Stimulated activated CD8-positive, alpha-beta memory T cell treated with anti-CD3 and anti-CD28 coated beads, Interleukin-4, amount 100 ng/mL, for 48 hours (primary cell): ENCODE measurements around the gene ZDBF2.
"Not testable (repeated sequence)": the region's sequence is repeated elsewhere in the genome, so short reads cannot be mapped to it uniquely, and the experiment has no call there.

Experiments used
- DNase-seq: peaks from one replicate; pipeline ENCODE4 v3.0.0-alpha.2; 2020

The ZDBF2 gene

DNA sequence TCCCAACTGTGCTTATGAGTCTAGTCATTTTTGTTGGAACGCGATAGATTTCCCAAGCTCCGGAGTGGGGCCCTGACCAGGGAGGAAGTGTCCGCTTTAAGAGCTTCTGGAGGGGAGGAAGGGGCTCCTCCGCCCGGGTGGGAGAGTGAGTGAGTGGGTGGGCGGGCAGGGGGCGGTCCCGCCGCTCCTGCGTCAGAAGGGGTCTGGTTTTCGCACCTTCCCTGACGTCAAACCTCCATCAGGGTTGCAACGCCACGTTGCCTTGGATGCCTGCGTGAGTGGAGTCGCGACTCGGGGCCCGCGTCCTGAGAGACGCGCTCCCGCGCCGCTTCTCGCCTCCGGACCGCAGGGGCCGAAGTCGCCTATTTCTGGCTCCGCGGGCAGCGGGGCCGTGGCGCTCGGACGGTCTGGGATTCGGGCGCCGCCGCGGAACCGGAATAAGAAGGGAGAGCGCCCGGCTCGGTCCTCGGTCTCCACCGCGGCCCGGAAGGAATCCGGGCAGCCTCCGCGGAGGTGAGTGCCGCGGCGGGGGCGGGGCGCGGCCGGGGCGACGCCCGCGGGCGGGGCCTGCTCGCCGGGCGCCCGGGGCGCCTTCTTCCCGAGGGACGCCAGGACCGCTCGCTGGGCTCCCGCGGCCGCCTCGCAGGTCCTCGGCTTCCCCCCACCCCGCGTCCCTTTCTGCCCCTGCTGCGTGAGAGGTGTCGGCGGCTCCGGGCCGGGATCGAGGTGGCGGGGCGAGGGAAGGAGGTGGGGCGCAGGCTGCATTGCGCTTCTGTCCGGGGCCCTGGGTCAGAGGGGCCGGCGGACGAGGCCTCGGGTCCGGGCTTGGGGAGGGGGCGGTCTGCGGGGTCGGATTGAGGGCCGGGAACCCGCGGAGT, at the start of gene ZDBF2:
ZDBF2 (plus strand) TSS at position 230 of the 878 bp plus-strand sequence. CDS start 7,187 bp downstream, outside the sequence.
- peak; percentile 58 for DNase-seq

DNA sequence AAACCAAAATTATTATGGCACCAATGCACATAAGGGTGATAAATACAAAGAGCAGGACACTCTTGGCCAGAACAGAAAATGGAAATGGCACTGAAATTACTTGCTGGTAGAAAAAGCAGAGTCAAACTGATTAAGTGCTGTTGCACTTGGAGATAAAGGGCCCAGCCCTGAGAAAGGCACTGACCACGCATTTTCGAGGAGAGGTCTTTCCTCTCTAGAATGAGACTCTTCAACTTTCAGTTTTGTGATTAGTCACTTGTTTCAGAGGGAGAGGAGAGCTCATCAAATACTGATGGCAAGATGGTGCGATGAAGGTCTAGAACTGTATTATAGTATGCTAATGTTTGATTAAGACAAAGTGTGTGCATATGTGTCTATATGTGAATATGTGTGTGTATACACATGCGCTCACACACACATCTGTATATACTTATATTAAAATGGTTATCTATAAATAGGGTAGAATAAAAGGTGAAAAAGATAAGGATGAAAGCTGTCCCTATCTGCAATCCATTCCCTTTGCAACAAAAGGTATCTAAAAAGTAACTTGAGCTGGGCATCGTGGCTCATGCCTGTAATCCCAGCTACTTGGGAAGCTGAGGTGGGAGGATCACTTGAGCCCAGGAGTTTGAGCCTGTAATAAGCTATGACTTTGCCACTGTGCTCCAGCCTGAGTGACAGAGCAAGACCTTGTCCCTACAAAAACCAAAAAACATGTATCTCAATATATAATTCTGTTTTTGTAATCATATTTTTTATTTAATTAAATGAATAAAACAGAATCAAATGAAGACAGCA, 48.8 kb upstream of the ZDBF2 start:
- DNase-seq = no peak

GRCh38 chr2:206228636-206229035, 45.8 kb upstream of the ZDBF2 start:
- DNase-seq = not testable (repeated sequence)

GRCh38 chr2:206229642-206230041, 44.8 kb upstream of the ZDBF2 start:
- DNase-seq = no peak

GRCh38 chr2:206230060-206230762, 44.3 kb upstream of the ZDBF2 start:
- no peak for DNase-seq

DNA sequence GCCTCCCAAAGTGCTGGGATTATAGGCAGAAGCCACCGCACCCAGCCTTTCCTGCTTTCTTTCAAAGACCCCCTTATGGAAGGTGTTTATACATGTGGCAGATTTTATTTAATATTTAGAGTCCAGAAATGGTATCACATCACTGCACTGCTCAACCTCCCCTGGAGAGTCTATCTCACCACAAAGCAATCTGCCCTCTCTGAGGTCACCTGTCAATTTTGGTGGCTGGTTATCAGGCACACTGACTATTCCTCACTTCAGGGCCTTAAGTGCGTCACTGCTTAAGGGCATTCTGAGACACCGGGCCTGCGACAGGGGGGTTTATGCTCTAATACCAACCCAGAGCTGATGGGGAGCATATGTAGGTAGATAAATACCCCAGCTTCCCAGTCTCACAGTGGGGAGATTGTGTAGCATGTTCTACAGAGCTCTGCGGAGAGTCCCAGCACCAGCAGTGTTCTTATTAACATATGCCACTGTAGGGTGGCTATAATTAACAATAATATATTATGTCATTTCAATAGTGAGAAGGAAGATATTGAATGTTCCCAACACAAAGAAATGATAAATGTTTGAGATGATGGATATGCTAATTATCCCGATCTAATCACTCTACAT, 42.7 kb upstream of the ZDBF2 start:
- no peak for DNase-seq

DNA sequence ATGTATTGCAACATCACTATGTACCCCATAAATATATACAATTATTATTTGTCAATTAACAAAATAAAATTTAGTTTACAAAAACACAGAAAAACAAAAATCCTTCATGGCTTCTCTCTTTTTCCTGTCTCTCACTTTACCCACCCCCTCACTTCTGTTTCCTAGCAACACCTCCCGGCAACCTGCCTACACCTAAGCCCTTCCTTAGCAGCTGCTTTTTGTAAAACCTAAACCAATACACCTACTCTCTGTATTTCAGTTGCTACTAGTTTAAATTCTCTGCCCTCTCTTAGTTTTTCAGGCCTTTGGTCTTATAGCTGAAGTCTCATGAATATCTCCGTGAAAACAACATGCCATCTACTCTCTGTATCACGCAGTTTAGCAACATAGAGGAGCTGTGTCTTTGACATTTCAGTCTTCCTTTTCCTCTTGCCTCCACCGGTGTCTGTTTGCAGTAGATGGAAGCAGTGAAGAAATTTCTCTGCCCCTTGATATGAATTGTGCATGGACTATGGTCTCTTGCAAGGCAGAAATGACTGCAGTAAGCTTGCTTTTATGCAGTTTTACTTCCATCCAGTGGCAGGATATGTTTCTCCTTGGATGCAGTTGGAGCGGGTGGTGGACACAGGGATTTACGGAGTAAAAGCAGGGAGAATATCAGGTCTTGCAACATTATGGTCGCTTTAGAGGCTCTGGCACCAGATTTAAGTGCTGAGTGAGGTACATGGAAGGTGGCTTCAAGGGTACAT, 42.0 kb upstream of the ZDBF2 start:
- no peak for DNase-seq

GRCh38 chr2:206239157-206239556, 35.3 kb upstream of the ZDBF2 start:
- no peak for DNase-seq

- DNase-seq = no peak
Observed at GRCh38 chr2:206240327-206240726, 34.1 kb upstream of the ZDBF2 start.

GRCh38 chr2:206241736-206242135, 32.7 kb upstream of the ZDBF2 start:
- no peak for DNase-seq

DNA sequence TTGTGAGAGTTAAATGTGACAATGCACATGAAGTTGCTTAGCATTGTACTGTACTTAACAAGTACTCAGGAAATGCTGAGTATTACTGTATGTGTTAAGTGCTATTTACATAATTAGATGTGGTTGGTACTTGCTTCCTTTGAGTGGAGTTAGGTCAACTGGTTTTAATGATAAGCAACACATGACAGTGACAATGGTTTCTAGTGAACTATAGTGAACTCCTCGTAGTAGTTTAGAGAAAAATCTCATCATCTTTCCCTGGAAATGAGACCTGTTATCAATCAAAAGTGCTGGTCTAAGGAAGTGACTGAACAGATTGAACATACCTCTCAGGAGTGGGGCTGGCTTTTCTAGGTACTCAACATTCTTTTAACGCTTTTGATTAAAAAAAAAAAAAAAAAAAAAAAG, 29.2 kb upstream of the ZDBF2 start:
- DNase-seq = no peak

DNA sequence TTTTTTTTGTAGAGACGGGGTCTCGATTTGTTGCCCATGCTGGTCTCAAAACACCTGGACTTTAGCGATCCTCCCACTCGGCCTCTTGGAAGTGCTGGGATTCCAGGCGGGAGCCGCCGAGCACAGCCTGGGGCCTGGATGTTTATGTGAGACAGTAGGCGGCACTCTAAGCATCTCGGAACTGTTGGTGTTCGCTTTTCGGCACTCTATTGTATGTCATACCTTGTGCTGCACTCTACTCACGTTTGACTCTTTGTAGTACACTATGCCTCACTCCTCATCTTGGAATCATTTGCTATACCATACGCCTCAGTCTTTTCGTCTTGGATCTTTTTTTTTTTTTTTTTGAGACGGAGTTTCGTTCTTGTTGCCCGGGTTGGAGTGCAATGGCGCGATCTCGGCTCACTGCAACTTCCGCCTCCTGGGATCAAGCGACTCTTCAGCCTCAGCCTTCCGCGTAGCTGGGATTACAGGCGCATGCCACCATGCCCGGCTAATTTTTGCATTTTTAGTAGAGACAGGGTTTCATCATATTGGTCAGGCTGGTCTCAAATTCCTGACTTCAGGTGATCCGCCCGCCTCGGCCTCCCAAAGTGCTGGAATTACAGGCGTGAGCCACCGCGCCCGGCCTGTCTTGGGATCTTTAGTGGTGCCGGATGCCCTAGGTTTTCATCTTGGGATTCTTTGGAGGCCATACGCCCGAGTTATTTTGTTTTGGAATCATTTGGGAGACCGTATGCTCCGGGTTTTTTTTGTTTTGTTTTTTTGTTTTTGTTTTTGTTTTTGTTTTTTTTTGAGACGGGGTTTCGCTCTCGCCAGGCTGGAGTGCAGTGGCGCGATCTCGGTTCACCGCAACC, 24.2 kb upstream of the ZDBF2 start:
- DNase-seq = no peak

DNA sequence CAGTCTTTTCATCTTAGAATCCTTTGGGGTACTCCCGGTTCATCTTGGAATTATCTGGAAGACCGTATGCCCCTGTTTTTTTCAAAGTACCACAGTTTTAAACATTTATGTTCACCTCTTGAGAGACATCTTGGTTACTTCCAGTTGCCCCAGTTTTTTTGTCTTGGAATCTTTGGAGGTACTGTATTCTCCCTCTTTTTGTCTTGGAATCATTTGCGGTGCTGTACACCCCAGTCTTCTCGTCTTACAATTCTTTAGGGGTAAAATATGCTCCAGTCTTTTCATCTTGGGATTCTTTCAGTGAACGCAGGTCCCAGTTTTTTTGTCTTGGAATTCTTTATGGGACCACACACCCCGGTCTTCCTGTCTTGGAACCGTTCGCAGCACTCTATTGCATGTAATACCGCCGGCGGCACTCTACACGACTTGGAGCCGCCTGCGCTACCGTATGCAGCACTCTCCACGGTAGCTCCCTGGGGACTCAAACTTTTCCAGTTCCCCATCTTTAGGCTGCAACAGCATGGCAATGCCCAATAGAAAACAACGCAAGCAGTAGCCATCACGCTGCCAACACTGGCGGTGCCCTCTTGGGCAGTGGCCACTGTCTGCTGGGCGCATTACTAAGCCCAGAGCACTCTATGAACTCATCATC, 21.2 kb upstream of the ZDBF2 start:
- DNase-seq = no peak

DNA sequence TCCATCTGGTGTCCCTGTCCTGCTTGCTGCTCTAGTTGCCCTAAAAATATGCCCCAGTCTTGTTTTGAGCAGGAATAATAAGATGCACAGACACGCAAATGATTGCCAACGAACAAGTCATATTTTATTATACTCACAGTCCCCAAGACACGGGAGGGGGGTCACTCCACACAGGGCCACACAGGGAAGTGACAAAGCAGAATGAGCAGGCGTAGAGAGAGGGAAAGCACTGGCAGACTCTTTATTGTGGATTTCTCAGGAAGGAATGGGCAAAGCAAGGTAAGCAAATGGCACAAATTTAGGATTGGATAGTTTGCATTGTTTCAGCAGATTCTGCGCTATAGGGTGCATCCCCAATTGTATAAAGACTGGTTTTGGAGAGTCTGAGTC, 20.7 kb upstream of the ZDBF2 start:
- DNase-seq = no peak

GRCh38 chr2:206255003-206255402, 19.5 kb upstream of the ZDBF2 start:
- DNase-seq = no peak

DNA sequence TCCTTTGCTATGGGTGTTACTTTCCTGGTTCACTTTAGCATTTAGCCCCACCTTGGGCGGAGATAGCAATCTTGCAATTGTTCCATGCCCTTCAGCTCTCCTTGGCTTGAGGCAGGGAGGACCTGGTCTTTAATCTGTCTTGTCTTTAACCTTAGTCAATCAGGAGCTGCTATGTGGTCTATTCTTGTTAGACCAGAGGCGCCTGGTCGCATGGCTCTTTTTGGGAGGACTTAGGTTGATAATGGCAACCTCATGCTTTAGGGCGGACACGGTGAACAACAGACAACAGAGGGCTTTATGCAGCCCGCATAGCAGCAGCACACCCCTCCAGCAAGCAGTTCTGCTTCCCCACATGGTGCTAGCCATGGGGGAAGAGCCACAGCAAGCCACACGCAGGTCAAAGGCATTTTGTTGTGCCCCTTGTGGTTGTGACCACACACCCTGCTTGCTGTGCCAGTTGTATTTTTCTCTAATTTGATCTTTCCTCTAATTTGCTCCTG, 17.7 kb upstream of the ZDBF2 start:
- DNase-seq = no peak

- no peak for DNase-seq
Observed at GRCh38 chr2:206257350-206257749, 17.1 kb upstream of the ZDBF2 start.

DNA sequence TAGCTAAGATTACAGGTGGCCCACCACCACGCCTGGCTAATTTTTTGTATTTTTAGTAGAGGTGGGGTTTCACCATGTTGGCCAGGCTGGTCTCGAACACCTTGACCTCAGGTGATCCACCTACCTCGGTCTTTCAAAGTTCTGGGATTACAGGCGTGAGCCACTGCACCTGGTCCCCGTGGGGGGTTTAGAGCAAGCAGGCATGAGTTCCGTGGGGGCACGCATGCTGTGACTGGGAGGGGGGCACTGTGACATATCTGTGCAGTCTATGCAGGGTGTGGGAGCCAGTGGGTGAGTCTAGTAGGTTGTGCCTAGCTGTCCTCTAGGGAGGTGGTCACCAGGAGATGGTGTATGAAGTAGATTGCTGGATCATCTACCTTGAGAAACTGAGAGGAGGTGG, 16.6 kb upstream of the ZDBF2 start:
- DNase-seq = no peak

DNA sequence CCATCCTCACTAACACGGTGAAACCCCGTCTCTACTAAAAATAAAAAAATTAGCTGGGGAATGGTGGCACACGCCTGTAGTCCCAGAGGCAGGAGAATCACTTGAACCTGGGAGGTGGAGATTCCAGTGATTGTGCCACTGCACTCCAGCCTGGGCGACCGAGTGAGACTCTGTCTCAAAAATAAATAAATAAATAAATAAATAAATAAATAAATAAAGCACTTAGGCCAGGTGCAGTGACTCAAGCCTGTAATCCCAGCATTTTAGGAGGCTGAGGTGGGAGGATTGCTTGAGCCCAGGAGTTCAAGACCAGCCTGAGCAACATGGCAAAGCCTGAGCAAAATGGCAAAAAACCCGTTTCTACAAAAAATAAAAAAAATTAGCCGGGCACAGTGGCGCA, 15.8 kb upstream of the ZDBF2 start:
- DNase-seq = not testable (repeated sequence)
